NT2/D1 (cell line): Measurements from ENCODE around the gene PCDHGA9.

Experiments
- SUZ12 ChIP-seq: IDR thresholded peaks from 2 replicates; pipeline ENCODE4 v1.6.1; 2011; ENCODE audit not compliant: insufficient read length, insufficient read depth; ENCODE audit errors: extremely low read depth
- YY1 ChIP-seq: IDR thresholded peaks from 2 replicates; pipeline ENCODE4 v1.6.1; 2011; ENCODE audit not compliant: insufficient read length, insufficient read depth

DNA sequence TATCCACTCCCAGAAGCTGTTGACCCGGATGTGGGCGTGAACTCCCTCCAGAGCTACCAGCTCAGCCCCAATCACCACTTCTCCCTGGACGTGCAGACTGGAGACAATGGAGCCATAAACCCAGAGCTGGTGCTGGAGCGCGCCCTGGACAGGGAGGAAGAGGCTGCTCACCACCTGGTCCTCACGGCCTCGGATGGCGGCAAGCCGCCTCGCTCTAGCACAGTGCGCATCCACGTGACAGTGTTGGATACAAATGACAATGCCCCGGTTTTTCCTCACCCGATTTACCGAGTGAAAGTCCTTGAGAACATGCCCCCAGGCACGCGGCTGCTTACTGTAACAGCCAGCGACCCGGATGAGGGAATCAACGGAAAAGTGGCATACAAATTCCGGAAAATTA lies 9.3 kb upstream of the PCDHGA9 start:
- TF ChIP-seq SUZ12 (no peak), YY1 (no peak)
